ENCODE data around the gene PTPN20.
"Not testable (repeated sequence)": the region's sequence is repeated elsewhere in the genome, so short reads cannot be mapped to it uniquely, and the experiment has no call there.

GRCh38 chr10:46875304-46875703 lies 35.9 kb upstream of the PTPN20 start:
- TF ChIP-seq CTCF (conservative IDR thresholded peaks at IDR 0.05); ZFX (IDR thresholded peaks at IDR 0.05): not testable (repeated sequence)

All from C4-2B (cell line).